CD4-positive, alpha-beta T cell treated with Interleukin-2 at 100 ng/mL for 4 hours (primary cell): ENCODE data around the gene ROPN1B.

Experiments used
- DNase-seq: peaks from one replicate; pipeline ENCODE4 v3.0.0-alpha.2; 2020; ENCODE audit warnings: low spot score

The ROPN1B gene

GRCh38 chr3:126031981-126032471, 63.0 kb downstream of the ROPN1B start:
- DNase-seq: no peak
